Tibial nerve (tissue), 3 donors: ENCODE measurements around the gene ERVFRD-1.

Experiments
- POLR2A ChIP-seq, 2 donors: fragments of 450-650 bp; IDR thresholded peaks; one replicate each; pipeline ENCODE4 v1.6.1; 2017; ENCODE audit warnings: antibody characterized with exemption in 2 of 2, mild to moderate bottlenecking in 2 of 2, moderate library complexity in 2 of 2
- TF ChIP-seq, protein P1 (sequence below), 5 experiments: fragments of 200-600 bp in 3 of 5; fragments of 450-650 bp in 2 of 5; sonication (generic) in 3 of 5; IDR thresholded peaks; one replicate each; pipeline ENCODE4 v1.5.1; 2016 to 2019; ENCODE audit warnings: antibody characterized with exemption in 5 of 5, mild to moderate bottlenecking in 3 of 5, moderate library complexity in 2 of 5

DNA sequence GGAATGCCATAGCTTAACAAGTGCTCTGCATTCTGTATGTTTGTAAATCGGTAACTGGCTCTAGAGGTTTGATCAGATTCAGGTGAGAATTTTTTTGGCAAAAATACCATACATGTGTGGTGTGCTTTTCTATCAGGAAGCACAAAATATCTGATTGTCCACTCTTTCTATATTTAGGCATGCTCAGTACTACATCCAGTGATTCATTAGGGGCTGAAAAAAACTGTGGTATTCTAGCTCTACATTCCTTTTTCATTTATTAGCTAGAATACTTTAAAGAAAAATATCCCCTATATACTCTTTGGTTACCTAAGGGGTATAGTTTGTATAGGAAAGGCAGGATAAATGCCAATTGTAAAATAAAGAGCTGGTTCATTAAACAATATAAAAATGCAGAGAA lies 56.8 kb downstream of the ERVFRD-1 start:
- TF ChIP-seq, protein P1, sequence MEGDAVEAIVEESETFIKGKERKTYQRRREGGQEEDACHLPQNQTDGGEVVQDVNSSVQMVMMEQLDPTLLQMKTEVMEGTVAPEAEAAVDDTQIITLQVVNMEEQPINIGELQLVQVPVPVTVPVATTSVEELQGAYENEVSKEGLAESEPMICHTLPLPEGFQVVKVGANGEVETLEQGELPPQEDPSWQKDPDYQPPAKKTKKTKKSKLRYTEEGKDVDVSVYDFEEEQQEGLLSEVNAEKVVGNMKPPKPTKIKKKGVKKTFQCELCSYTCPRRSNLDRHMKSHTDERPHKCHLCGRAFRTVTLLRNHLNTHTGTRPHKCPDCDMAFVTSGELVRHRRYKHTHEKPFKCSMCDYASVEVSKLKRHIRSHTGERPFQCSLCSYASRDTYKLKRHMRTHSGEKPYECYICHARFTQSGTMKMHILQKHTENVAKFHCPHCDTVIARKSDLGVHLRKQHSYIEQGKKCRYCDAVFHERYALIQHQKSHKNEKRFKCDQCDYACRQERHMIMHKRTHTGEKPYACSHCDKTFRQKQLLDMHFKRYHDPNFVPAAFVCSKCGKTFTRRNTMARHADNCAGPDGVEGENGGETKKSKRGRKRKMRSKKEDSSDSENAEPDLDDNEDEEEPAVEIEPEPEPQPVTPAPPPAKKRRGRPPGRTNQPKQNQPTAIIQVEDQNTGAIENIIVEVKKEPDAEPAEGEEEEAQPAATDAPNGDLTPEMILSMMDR (IDR thresholded peaks at IDR 0.05), result no peak
- TF ChIP-seq POLR2A (IDR thresholded peaks at IDR 0.05), result no peak
